Dendritic cell treated with granulocyte-macrophage colony-stimulating factor and Interleukin-4, amounts not matched to agents 40 ng/mL and 50 ng/mL, for 4 days (primary cell): ENCODE results near the gene VWA3B.

Source experiments
- H3K27ac Mint-ChIP-seq: one replicate; pipeline ENCODE4 v1.8.0; 2022; ENCODE audit warnings: mild to moderate bottlenecking, mixed read lengths
- H3K27me3 Mint-ChIP-seq: one replicate; pipeline ENCODE4 v1.8.0; 2022; ENCODE audit warnings: mild to moderate bottlenecking, mixed read lengths
- H3K36me3 Mint-ChIP-seq: one replicate; pipeline ENCODE4 v1.8.0; 2022; ENCODE audit warnings: low read depth, mixed read lengths
- H3K4me1 Mint-ChIP-seq: one replicate; pipeline ENCODE4 v1.8.0; 2022; ENCODE audit warnings: low read depth, mixed read lengths
- H3K4me3 Mint-ChIP-seq: one replicate; pipeline ENCODE4 v1.8.0; 2022; ENCODE audit warnings: mild to moderate bottlenecking, moderate library complexity, mixed read lengths
- H3K9me3 Mint-ChIP-seq: one replicate; pipeline ENCODE4 v1.8.0; 2022; ENCODE audit warnings: mixed read lengths
- intact Hi-C: fragments of 100-400 bp; cut with micrococcal nuclease; formaldehyde crosslinking; loops from one replicate; pipeline ENCODE4 v1.15.0; 2022

Gene VWA3B

GRCh38 chr2:98065808-98066207 is 21.2 kb upstream of the VWA3B start:
- H3K4me3 Mint-ChIP-seq: no peak overlapping the region
- H3K36me3 Mint-ChIP-seq: no peaks in the 10 kb centered on the region
- H3K4me1 Mint-ChIP-seq: no peaks in the 10 kb centered on the region
- no peaks in the 10 kb centered on the region for H3K9me3 Mint-ChIP-seq
- intact Hi-C loops: no loop called here
- no peak overlapping the region for H3K27ac Mint-ChIP-seq
- H3K27me3 Mint-ChIP-seq: peaks cover 76% of the 10 kb centered on the region

GRCh38 chr2:98067160-98067559 is 19.8 kb upstream of the VWA3B start:
- Mint-ChIP-seq H3K27me3 (peaks cover 80% of the 10 kb centered on the region), H3K27ac (no peak overlapping the region), H3K36me3 (no peaks in the 10 kb centered on the region), H3K4me3 (no peak overlapping the region), H3K4me1 (no peaks in the 10 kb centered on the region), H3K9me3 (no peaks in the 10 kb centered on the region)
- intact Hi-C loops: no loop called here

- intact Hi-C loops: no loop called here
- Mint-ChIP-seq H3K27ac (no peak overlapping the region), H3K36me3 (no peaks in the 10 kb centered on the region), H3K4me3 (no peak overlapping the region), H3K4me1 (no peaks in the 10 kb centered on the region), H3K9me3 (peaks cover 17% of the 10 kb centered on the region), H3K27me3 (peaks cover 77% of the 10 kb centered on the region)
Observed at GRCh38 chr2:98070081-98070480, 16.9 kb upstream of the VWA3B start.

- peaks cover 73% of the 10 kb centered on the region for H3K27me3 Mint-ChIP-seq
- H3K27ac Mint-ChIP-seq: no peak overlapping the region
- H3K4me3 Mint-ChIP-seq: no peak overlapping the region
- intact Hi-C loops: no loop called here
- no peaks in the 10 kb centered on the region for H3K36me3 Mint-ChIP-seq
- peaks cover 17% of the 10 kb centered on the region for H3K9me3 Mint-ChIP-seq
- no peaks in the 10 kb centered on the region for H3K4me1 Mint-ChIP-seq
Observed at GRCh38 chr2:98072442-98072841, 14.5 kb upstream of the VWA3B start.

- peaks cover 6% of the 10 kb centered on the region for H3K36me3 Mint-ChIP-seq
- intact Hi-C loops: no loop called here
- no peak overlapping the region for H3K4me3 Mint-ChIP-seq
Observed at GRCh38 chr2:98078701-98079100, 8.3 kb upstream of the VWA3B start.

GRCh38 chr2:98084151-98084868 is 2.7 kb upstream of the VWA3B start:
- intact Hi-C loops: no loop called here
- Mint-ChIP-seq H3K4me1 (peaks cover 64% of the 10 kb centered on the region), H3K36me3 (no peaks in the 10 kb centered on the region), H3K27ac (no peak overlapping the region), H3K27me3 (peaks cover 65% of the 10 kb centered on the region), H3K9me3 (peaks cover 9% of the 10 kb centered on the region), H3K4me3 (no peak overlapping the region)

More at GRCh38 chr2:98078701-98079100, 8.3 kb upstream of the VWA3B start:
- peaks cover 31% of the 10 kb centered on the region for H3K9me3 Mint-ChIP-seq
- H3K27me3 Mint-ChIP-seq: peaks cover 79% of the 10 kb centered on the region
- H3K27ac Mint-ChIP-seq: no peak overlapping the region
- peaks cover 30% of the 10 kb centered on the region for H3K4me1 Mint-ChIP-seq

GRCh38 chr2:98084869-98085238 is 2.1 kb upstream of the VWA3B start:
- H3K27ac Mint-ChIP-seq: no peak overlapping the region
- H3K4me3 Mint-ChIP-seq: no peak overlapping the region
- H3K27me3 Mint-ChIP-seq: peaks cover 60% of the 10 kb centered on the region
- peaks cover 68% of the 10 kb centered on the region for H3K4me1 Mint-ChIP-seq
- no peaks in the 10 kb centered on the region for H3K36me3 Mint-ChIP-seq
- peaks cover 9% of the 10 kb centered on the region for H3K9me3 Mint-ChIP-seq
- intact Hi-C loops: loop anchor here (5.0 kb wide), 2 partner anchors 47 to 73 kb away; no protein-coding TSS in a partner anchor

GRCh38 chr2:98085649-98086048 is 1.3 kb upstream of the VWA3B start:
- H3K27ac Mint-ChIP-seq: no peak overlapping the region
- H3K9me3 Mint-ChIP-seq: peaks cover under 1% of the 10 kb centered on the region
- no peak overlapping the region for H3K4me3 Mint-ChIP-seq
- H3K4me1 Mint-ChIP-seq: peaks cover 68% of the 10 kb centered on the region
- intact Hi-C loops: loop anchor here (5.0 kb wide), 2 partner anchors 47 to 73 kb away; no protein-coding TSS in a partner anchor
- no peaks in the 10 kb centered on the region for H3K36me3 Mint-ChIP-seq
- peaks cover 52% of the 10 kb centered on the region for H3K27me3 Mint-ChIP-seq

- peaks cover 74% of the 10 kb centered on the region for H3K4me1 Mint-ChIP-seq
Observed at GRCh38 chr2:98087447-98088020, 567 bp downstream of the VWA3B start.

GRCh38 chr2:98088261-98088660 is 1.3 kb downstream of the VWA3B start:
- Mint-ChIP-seq H3K36me3 (no peaks in the 10 kb centered on the region), H3K4me3 (no peak overlapping the region), H3K9me3 (no peaks in the 10 kb centered on the region), H3K4me1 (peaks cover 74% of the 10 kb centered on the region), H3K27ac (peak overlapping the region; percentile 39), H3K27me3 (peaks cover 41% of the 10 kb centered on the region)
- intact Hi-C loops: loop anchor here (1.0 to 5.0 kb wide), 3 partner anchors 44 to 76 kb away; no protein-coding TSS in a partner anchor

More at GRCh38 chr2:98087447-98088020, 567 bp downstream of the VWA3B start:
- Mint-ChIP-seq H3K4me3 (peak overlapping the region; percentile 66), H3K27me3 (peaks cover 44% of the 10 kb centered on the region), H3K36me3 (no peaks in the 10 kb centered on the region), H3K27ac (peak overlapping the region; percentile 39), H3K9me3 (no peaks in the 10 kb centered on the region)
- intact Hi-C loops: loop anchor here (1.0 to 5.0 kb wide), 3 partner anchors 45 to 75 kb away; no protein-coding TSS in a partner anchor

GRCh38 chr2:98089941-98090340 is 3.0 kb downstream of the VWA3B start:
- H3K27me3 Mint-ChIP-seq: peaks cover 39% of the 10 kb centered on the region
- peaks cover 5% of the 10 kb centered on the region for H3K9me3 Mint-ChIP-seq
- no peak overlapping the region for H3K4me3 Mint-ChIP-seq
- no peaks in the 10 kb centered on the region for H3K36me3 Mint-ChIP-seq
- intact Hi-C loops: loop anchor here (5.0 to 10.0 kb wide), 3 partner anchors 42 to 175 kb away; no protein-coding TSS in a partner anchor
- peaks cover 67% of the 10 kb centered on the region for H3K4me1 Mint-ChIP-seq
- no peak overlapping the region for H3K27ac Mint-ChIP-seq

GRCh38 chr2:98090951-98091350 is 4.0 kb downstream of the VWA3B start:
- H3K4me1 Mint-ChIP-seq: peaks cover 59% of the 10 kb centered on the region
- H3K9me3 Mint-ChIP-seq: peaks cover 16% of the 10 kb centered on the region
- peaks cover 34% of the 10 kb centered on the region for H3K27me3 Mint-ChIP-seq
- intact Hi-C loops: loop anchor here (10.0 kb wide), 1 partner anchor 174 kb away; no protein-coding TSS in a partner anchor
- H3K4me3 Mint-ChIP-seq: no peak overlapping the region
- H3K36me3 Mint-ChIP-seq: peaks cover 4% of the 10 kb centered on the region
- no peak overlapping the region for H3K27ac Mint-ChIP-seq

GRCh38 chr2:98091738-98092137 is 4.8 kb downstream of the VWA3B start:
- Mint-ChIP-seq H3K9me3 (peaks cover 23% of the 10 kb centered on the region), H3K27me3 (peaks cover 33% of the 10 kb centered on the region), H3K4me3 (no peak overlapping the region), H3K36me3 (peaks cover 7% of the 10 kb centered on the region), H3K4me1 (peaks cover 55% of the 10 kb centered on the region), H3K27ac (no peak overlapping the region)
- intact Hi-C loops: loop anchor here (10.0 kb wide), 1 partner anchor 173 kb away; no protein-coding TSS in a partner anchor

GRCh38 chr2:98093146-98093545 is 6.2 kb downstream of the VWA3B start:
- peaks cover 7% of the 10 kb centered on the region for H3K36me3 Mint-ChIP-seq
- H3K4me3 Mint-ChIP-seq: no peak overlapping the region
- no peak overlapping the region for H3K27ac Mint-ChIP-seq
- intact Hi-C loops: loop anchor here (10.0 kb wide), 1 partner anchor 172 kb away; no protein-coding TSS in a partner anchor
- H3K27me3 Mint-ChIP-seq: peaks cover 35% of the 10 kb centered on the region
- H3K4me1 Mint-ChIP-seq: peaks cover 41% of the 10 kb centered on the region
- peaks cover 34% of the 10 kb centered on the region for H3K9me3 Mint-ChIP-seq
